GM19395 (cell line): ENCODE data around the gene CCKAR.
"Not testable (repeated sequence)": the region's sequence is repeated elsewhere in the genome, so short reads cannot be mapped to it uniquely, and the experiment has no call there.

Source experiments
- ATAC-seq: cut with Tn5 transposase; IDR thresholded peaks from one replicate; pipeline ENCODE4 v1.9.1; 2021; ENCODE audit warnings: mild to moderate bottlenecking, moderate library complexity; ENCODE audit not compliant: unreplicated experiment

Gene CCKAR

GRCh38 chr4:26490111-26490959, at the start of gene CCKAR:
Gene CCKAR, minus strand, starts transcription at chr4:26490484. Its CDS starts 217 bp downstream, at chr4:26490267.
- no peak for ATAC-seq

- ATAC-seq, result no peak
These were observed 43.4 kb upstream of the CCKAR start for GRCh38 chr4:26533685-26534084.

- ATAC-seq, result no peak
These were observed 41.3 kb upstream of the CCKAR start for GRCh38 chr4:26531491-26532116.

- ATAC-seq, result no peak
These were observed 39.8 kb upstream of the CCKAR start for GRCh38 chr4:26530099-26530498.

- ATAC-seq, result no peak
These were observed 39.2 kb upstream of the CCKAR start for GRCh38 chr4:26529479-26529878.

- ATAC-seq, result no peak
These were observed 35.5 kb upstream of the CCKAR start for GRCh38 chr4:26525771-26526150.

GRCh38 chr4:26525136-26525770, 35.0 kb upstream of the CCKAR start:
- no peak for ATAC-seq

GRCh38 chr4:26524011-26524410, 33.7 kb upstream of the CCKAR start:
- ATAC-seq, result no peak

GRCh38 chr4:26522478-26522877, 32.2 kb upstream of the CCKAR start:
- no peak for ATAC-seq

GRCh38 chr4:26520728-26521450, 30.6 kb upstream of the CCKAR start:
- ATAC-seq, result no peak

GRCh38 chr4:26515936-26516335, 25.7 kb upstream of the CCKAR start:
- no peak for ATAC-seq

- no peak for ATAC-seq
These were observed 20.2 kb upstream of the CCKAR start for GRCh38 chr4:26510334-26510964.

- no peak for ATAC-seq
These were observed 19.5 kb upstream of the CCKAR start for GRCh38 chr4:26509681-26510333.

GRCh38 chr4:26507286-26507685, 17.0 kb upstream of the CCKAR start:
- no peak for ATAC-seq

GRCh38 chr4:26503844-26504243, 13.6 kb upstream of the CCKAR start:
- no peak for ATAC-seq

- no peak for ATAC-seq
These were observed 13.1 kb upstream of the CCKAR start for GRCh38 chr4:26503427-26503826.

GRCh38 chr4:26500565-26500999, 10.3 kb upstream of the CCKAR start:
- ATAC-seq, result not testable (repeated sequence)

GRCh38 chr4:26496207-26496783, 6.0 kb upstream of the CCKAR start:
- ATAC-seq, result no peak

- no peak for ATAC-seq
These were observed 3.2 kb upstream of the CCKAR start for GRCh38 chr4:26493461-26493860.
